Measurements from ENCODE around the gene GPC5. TPM values are rescaled to one million over a fixed set of nuclear protein-coding genes. Genes with fewer than 3 reads are reported as not detected.

Gene GPC5
- total RNA-seq, 2 donors from 2014 or later, result 0.22 to 0.51 TPM

GRCh38 chr13:92436924-92437323 lies 1038.5 kb downstream of the GPC5 start:
- H3K27ac ChIP-seq (ENCODE audit: low read depth, low read length), result no peak overlapping the region
- no peaks in the 10 kb centered on the region for H3K36me3 ChIP-seq (ENCODE audit: control insufficient read depth, insufficient read depth, low read length)
- H3K9ac ChIP-seq (ENCODE audit: extremely low read depth, low read length, poor library complexity, severe bottlenecking), result no peak overlapping the region
- WGBS, 2 experiments (ENCODE audit: insufficient coverage in 1 of 2, insufficient read length in 1 of 2), result 56 to 82% methylated on average over 1 of the region's 2 CpGs
- no peak for DNase-seq
- no peaks in the 10 kb centered on the region for H3K9me3 Mint-ChIP-seq
- H3K27ac Mint-ChIP-seq, result no peak overlapping the region
- H3K4me3 Mint-ChIP-seq, result no peak overlapping the region
- H3K4me1 ChIP-seq (ENCODE audit: control insufficient read depth, insufficient read depth, low read length), result no peaks in the 10 kb centered on the region
- H3K9me3 ChIP-seq (ENCODE audit: control insufficient read depth, low read length), result no peaks in the 10 kb centered on the region
- no peak for TF ChIP-seq CTCF (conservative IDR thresholded peaks at IDR 0.05)
- H3K4me3 ChIP-seq (ENCODE audit: low read length), result no peak overlapping the region
- no peaks in the 10 kb centered on the region for H3K4me1 Mint-ChIP-seq
- H3K36me3 Mint-ChIP-seq (ENCODE audit: low read depth), result no peaks in the 10 kb centered on the region
- H3K27me3 ChIP-seq (ENCODE audit: control insufficient read depth, insufficient read depth, low read length, poor library complexity, severe bottlenecking), result peaks cover 12% of the 10 kb centered on the region
- H3K27me3 Mint-ChIP-seq (ENCODE audit: insufficient read depth), result peaks cover 3% of the 10 kb centered on the region

GRCh38 chr13:92444244-92444643 lies 1045.8 kb downstream of the GPC5 start:
- H3K9ac ChIP-seq (ENCODE audit: extremely low read depth, low read length, poor library complexity, severe bottlenecking), result no peak overlapping the region
- Mint-ChIP-seq H3K4me3 (no peak overlapping the region), H3K27me3 (ENCODE audit: insufficient read depth) (peaks cover 3% of the 10 kb centered on the region), H3K36me3 (ENCODE audit: low read depth) (no peaks in the 10 kb centered on the region), H3K4me1 (no peaks in the 10 kb centered on the region), H3K9me3 (no peaks in the 10 kb centered on the region), H3K27ac (no peak overlapping the region)
- DNase-seq, result no peak
- no peak for TF ChIP-seq CTCF (conservative IDR thresholded peaks at IDR 0.05)
- H3K9me3 ChIP-seq (ENCODE audit: control insufficient read depth, low read length), result no peaks in the 10 kb centered on the region
- H3K27me3 ChIP-seq (ENCODE audit: control insufficient read depth, insufficient read depth, low read length, poor library complexity, severe bottlenecking), result peaks cover 13% of the 10 kb centered on the region
- no peaks in the 10 kb centered on the region for H3K36me3 ChIP-seq (ENCODE audit: control insufficient read depth, insufficient read depth, low read length)
- WGBS, 2 experiments (ENCODE audit: insufficient coverage in 1 of 2, insufficient read length in 1 of 2), result 91 to 100% methylated on average over 1 of the region's 1 CpG
- H3K27ac ChIP-seq (ENCODE audit: low read depth, low read length), result no peak overlapping the region
- H3K4me1 ChIP-seq (ENCODE audit: control insufficient read depth, insufficient read depth, low read length), result no peaks in the 10 kb centered on the region
- H3K4me3 ChIP-seq (ENCODE audit: low read length), result no peak overlapping the region

- Mint-ChIP-seq H3K4me1 (no peaks in the 10 kb centered on the region), H3K36me3 (ENCODE audit: low read depth) (no peaks in the 10 kb centered on the region), H3K27ac (no peak overlapping the region), H3K27me3 (ENCODE audit: insufficient read depth) (no peaks in the 10 kb centered on the region), H3K4me3 (no peak overlapping the region), H3K9me3 (no peaks in the 10 kb centered on the region)
- Histone ChIP-seq H3K4me3 (ENCODE audit: low read length) (no peak overlapping the region), H3K4me1 (ENCODE audit: control insufficient read depth, insufficient read depth, low read length) (no peaks in the 10 kb centered on the region), H3K9ac (ENCODE audit: extremely low read depth, low read length, poor library complexity, severe bottlenecking) (no peak overlapping the region), H3K27me3 (ENCODE audit: control insufficient read depth, insufficient read depth, low read length, poor library complexity, severe bottlenecking) (no peaks in the 10 kb centered on the region), H3K9me3 (ENCODE audit: control insufficient read depth, low read length) (no peaks in the 10 kb centered on the region), H3K36me3 (ENCODE audit: control insufficient read depth, insufficient read depth, low read length) (no peaks in the 10 kb centered on the region), H3K27ac (ENCODE audit: low read depth, low read length) (no peak overlapping the region)
- 92% methylated on average over 1 of the region's 1 CpG; no CpG with 5 or more reads in 1 of the 2 experiments for WGBS, 2 experiments (ENCODE audit: insufficient coverage in 1 of 2, insufficient read length in 1 of 2)
- DNase-seq, result no peak
- no peak for TF ChIP-seq CTCF (conservative IDR thresholded peaks at IDR 0.05)
These were observed 1052.6 kb downstream of the GPC5 start for GRCh38 chr13:92451060-92451459.
